HG03175 (cell line): ENCODE results near the gene BCL11A.

Source experiments
- ATAC-seq: cut with Tn5 transposase; IDR thresholded peaks from one replicate; pipeline ENCODE4 v1.9.1; 2021; ENCODE audit warnings: mild to moderate bottlenecking, moderate library complexity; ENCODE audit not compliant: unreplicated experiment

BCL11A gene

DNA sequence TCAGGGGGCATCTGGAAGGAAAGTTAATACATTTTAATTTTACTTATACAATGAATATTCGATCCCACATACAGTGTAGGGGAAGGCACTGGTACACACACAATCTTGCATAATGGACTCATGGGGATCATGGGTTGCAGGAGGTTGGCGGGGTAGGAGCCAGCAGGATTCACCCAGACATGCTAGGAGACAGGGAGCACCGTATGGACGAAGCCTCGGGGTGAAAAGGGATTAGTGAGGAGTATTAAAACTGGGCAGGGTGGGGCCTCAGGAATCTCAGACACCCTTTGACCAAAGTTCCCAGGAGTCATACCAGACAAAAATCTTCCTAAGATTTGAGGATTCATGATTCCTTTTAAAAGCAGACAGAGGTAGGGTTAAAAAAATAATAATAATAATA lies 140.8 kb downstream of the BCL11A start:
- no peak for ATAC-seq

DNA sequence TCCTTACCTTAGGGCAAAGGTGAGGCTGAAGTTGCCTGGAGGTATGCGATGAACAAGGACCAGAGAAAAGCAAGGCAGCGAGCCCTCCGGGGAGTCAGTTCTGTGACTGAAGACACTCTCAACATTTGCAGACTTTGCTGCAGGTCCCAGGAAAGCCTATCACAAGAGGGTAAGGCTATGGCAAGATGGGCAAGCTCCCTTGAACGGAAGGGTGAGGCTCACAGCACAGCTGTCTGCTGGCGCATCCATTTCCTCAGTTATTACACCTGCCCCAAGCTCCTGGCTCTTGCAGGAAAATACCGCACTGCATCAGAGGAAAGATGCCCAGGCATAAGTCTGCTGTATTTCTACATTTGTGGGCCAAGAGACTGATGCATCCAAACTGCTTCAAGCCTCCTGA lies 141.4 kb downstream of the BCL11A start:
- no peak for ATAC-seq

DNA sequence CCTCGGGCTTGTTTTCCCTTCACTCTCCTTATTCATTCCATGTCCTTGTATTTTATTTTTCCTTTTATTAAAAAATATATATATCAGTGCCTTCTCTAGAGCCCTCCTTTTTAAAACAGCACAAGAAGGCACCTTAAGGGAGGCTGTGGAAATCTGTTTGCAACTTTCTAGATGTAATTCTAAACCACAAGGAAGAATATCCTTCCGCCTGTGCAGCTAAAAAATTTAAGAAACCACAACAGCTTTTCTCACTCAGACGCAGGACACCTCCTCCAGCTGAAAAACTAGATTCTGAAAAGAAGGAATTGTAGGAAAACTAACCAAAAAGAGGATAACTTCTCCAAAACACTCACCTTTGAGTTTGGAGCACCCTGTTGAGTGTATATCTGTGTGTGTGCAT lies 142.2 kb downstream of the BCL11A start:
- no peak for ATAC-seq

DNA sequence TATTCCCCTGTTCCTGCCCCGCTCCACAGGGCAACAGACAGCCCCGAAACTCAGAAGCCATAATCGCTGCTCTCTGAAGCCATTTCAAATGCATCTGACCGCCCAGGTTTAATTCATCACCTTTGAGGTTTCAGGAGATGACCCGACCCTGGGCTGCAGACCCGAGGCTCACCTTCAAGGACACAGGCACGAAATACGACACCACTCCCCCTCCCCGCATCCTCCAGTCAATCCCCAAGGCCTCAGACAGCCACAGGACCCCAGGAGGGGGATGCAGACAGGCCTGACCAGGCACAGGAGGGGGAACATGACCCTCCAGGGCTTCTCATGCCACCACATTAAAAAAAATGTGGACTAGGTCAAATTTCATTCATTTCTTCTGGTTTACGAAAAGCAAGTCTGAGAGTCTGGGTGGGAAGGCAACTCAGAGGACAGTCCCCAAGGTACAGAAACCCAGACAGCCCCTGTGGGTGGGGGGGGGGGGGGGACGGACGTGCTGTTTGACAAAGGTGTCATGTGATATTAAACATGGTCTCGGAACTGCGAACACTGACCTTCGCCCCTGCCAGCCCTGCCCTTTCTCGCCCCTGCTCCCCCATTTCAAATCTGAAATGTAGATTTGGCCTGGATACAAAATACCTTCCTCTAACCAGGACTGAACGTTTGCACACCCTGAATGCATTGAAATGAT lies 142.9 kb downstream of the BCL11A start:
- no peak for ATAC-seq

DNA sequence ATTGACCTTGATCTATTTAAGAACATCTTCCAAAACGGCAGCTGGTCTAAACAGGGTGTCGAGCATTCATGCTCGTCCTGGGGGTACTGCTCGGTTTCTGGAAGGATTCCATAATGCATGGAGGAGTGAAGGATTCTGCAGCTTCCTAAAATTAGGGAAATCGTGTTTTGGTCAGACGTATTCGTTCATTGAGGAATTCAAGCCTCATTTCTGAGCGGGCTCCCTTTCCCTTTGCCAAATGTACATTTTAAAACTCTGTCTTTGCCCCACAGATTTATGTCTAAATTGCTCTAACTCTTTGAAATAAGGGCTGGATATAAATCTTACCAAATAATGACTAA lies 144.0 kb downstream of the BCL11A start:
- ATAC-seq = no peak

DNA sequence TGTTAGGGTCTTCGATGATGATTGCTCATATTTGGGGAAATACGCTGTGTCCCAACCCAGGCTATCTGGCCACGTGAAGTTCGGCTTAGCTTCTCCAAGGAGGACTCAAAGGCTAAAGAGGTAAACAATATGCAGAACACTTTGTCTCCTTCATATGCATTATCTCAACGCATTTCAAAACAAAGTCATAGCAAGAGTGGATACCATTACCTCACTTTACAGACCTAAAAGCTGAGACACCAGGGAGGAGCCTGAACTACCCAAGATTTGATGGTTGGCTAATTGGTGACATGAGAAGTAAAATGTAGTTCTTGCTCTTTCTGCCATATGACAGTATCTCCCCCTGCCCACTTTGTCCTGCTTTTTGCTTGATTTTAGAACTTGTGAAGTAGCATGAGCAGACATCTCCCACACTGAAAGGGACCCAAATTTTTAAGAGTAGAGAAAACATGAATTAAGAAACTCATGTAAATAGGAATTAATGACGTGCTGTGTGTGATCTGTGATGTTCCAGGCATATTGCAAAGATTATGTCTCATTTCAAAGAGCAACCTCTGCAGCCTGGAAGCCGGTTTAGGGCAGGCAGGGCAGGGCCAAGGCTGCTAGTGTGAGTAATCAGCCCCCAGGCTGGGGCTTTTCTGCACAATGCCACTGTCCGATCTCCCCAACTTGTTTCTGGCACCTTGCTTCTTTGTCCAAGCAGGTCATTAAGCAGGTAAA lies 144.5 kb downstream of the BCL11A start:
- ATAC-seq = no peak

DNA sequence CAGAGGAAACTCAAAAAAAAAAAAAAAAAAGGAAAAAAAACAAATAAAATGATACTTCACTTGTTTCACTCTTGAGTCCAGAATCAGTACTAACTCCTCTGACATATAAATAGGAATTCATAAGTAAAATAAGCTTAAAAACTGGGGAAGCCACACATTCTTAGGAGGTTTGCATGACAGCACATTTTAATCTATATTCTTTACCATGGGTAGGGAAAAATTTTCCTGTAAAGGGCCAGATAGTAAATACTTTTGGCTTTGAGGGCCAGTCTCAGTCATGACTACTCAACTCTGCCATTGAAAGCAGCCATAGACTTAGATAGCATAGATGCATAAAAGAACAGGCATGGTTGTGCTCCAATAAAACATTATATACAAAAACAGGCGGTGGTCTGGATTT lies 145.2 kb downstream of the BCL11A start:
- ATAC-seq = no peak

DNA sequence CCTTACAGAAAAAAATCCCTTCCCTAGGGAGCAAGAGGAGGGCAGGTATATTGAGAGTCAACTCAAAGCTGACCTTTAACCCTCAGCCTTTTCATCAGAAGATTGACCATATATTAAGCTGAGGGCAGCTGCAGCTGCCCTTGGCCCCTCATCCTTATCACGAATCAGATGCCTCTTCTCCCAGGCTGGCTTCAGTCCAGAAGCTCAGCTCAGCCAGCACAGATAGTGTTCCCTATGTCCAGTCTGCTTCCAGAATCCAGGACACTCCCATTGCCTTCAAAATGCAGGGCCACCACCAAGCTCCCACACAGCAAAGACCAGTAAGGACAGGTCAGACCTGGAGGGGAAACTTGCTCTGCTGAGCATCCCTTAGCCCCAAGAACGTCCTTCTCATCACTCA lies 146.1 kb downstream of the BCL11A start:
- no peak for ATAC-seq

DNA sequence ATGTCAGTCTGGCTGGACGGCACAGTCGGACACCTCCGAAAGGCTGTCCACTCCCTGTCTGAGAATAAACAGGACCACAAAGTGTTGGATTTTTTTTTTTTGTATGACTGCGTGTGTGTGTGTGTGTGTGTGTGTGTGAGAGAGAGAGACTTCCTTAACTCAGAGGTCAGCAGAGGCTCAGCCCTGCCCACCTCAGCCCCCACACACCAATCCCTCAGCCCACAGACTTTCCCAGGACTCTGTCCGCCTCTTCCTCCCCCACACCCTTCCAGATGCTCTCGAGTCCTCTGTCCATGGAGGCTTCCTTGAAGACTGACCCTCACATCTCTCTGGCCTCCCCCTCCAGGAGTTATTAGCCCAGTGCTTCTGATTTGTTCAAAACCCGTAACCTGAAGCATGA lies 147.3 kb downstream of the BCL11A start:
- no peak for ATAC-seq

DNA sequence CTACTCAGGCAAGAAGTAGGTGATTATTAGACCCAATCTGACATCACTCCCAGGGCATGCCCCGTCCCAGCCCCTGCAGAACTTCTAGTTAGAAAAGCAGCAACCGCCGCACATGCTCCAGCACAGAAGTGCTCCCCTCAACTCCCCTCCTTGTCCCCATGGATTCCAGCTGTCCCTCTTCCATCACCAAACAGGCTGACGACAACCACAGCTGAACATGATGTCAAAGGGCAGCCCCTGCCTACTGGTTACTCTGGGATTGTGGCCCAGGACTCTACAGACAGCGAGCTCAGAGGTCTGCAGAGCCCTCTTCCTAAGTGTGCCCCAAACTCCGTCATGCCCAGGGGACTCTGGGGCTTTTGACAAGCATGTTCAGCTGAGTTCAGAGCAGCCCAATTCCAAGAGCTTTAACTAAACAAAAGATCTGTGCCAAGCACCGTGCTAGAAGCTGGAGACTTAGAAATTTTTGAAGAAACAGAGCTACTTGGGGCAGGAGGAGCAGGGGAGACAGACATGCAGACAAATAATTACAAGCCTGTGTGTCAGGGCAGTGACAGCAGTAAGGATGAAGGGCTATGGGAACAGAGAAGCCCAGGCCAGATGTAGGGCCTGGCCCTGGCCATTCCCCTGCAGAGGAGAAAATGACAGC lies 148.1 kb downstream of the BCL11A start:
- no peak for ATAC-seq
